HT1080 (cell line): ENCODE measurements around the gene TMEM219. TPM values are rescaled to one million over a fixed set of nuclear protein-coding genes. Genes with fewer than 3 reads are reported as not detected.

ENCODE experiments used
- DNase-seq: peaks from one replicate; pipeline ENCODE4 v3.0.0-alpha.2; 2015; ENCODE audit warnings: low read depth
- total RNA-seq: library from RNA; depleted of rRNA; stranded (reverse); fragments of >200 nt; shearing (Covaris generic); gene quantifications from 2 replicates; pipeline ENCODE4 v1.2.3, GENCODE V29; 2014

TMEM219 gene
- total RNA-seq, 1 experiment from 2014 or later = 38.0 TPM

DNA sequence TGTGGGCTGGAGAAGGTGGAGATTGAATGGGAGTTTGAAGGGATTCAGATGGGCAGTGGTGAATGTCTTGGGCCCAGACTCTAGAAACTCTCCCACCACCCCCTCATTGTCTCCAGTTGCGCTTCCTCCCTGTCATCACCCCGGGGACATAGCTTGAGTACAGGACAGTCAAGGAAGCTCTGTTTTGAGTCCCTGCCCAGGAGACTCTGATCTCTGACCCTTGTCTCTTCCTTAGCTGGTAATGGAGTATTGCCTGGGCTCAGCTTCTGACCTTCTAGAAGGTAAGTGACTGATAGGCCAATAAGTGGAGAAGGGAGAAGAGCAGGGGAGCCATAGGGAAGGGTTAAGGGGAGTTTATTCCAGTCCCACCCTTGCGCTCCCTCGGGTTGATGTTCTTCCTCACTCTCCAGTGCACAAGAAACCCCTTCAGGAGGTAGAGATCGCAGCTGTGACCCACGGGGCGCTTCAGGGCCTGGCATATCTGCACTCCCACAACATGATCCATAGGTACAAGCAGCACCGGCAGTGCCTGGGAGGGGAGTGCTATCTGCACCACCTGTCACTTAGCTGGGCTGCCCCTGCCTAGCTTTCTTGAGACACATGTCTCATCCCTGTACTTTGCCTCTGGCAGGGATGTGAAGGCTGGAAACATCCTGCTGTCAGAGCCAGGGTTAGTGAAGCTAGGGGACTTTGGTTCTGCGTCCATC lies 16.8 kb downstream of the TMEM219 start:
- no peak for DNase-seq

DNA sequence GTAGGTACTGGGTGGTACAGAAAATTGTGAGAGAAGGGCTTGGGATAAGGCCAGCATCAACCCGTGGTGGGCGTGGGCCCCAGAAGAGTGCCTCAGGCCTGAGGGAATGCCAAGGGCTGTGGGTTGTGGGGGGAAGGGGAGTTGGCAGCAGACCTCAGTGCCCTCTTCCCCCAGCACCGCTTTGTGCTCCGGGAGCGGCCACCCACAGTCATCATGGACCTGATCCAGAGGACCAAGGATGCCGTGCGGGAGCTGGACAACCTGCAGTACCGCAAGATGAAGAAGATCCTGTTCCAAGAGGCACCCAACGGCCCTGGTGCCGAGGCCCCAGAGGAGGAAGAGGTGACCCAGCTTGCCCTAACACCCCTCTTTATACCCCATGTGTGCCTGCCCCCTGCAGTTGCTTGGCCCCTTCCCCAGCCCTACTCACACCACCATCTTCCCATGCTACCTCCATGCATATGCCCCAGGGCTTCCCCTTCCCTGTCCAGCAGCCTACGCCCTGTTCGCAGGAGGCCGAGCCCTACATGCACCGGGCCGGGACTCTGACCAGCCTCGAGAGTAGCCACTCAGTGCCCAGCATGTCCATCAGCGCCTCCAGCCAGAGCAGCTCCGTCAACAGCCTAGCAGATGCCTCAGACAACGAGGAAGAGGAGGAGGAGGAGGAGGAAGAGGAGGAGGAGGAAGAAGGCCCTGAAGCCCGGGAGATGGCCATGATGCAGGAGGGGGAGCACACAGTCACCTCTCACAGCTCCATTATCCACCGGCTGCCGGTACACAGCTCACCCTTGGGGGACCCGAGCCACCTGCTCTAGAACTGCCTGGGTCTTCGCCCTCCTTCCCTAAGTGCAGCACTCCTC lies 20.9 kb downstream of the TMEM219 start:
- DNase-seq = no peak

DNA sequence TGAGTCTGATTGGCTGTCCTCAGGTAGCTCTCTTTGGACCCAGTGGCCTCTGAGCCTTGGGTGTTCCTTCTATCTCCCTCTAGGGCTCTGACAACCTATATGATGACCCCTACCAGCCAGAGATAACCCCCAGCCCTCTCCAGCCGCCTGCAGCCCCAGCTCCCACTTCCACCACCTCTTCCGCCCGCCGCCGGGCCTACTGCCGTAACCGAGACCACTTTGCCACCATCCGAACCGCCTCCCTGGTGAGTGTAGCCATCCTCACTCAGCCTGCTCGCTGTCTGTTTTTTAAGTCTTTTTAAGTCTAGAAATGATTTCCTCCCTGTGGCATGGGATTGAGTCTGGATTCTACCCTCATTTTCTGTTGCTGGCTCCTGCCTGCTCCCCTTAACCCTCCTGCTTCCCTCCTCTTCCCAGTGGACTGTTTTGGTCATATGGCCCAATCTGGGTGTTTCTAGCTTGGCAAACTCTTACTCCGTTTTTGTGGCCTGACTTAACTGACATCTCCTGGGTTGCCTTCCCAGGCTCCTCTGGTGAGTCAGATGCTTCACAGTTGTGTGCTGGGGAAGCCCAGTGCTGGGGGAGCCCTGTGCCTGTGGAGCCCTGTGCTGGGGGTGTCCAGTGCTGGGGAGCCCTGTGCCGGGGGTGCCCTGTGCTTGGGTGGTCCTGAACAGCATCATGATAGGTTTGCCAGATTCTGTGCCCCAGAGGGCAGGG lies 21.7 kb downstream of the TMEM219 start:
- no peak for DNase-seq

DNA sequence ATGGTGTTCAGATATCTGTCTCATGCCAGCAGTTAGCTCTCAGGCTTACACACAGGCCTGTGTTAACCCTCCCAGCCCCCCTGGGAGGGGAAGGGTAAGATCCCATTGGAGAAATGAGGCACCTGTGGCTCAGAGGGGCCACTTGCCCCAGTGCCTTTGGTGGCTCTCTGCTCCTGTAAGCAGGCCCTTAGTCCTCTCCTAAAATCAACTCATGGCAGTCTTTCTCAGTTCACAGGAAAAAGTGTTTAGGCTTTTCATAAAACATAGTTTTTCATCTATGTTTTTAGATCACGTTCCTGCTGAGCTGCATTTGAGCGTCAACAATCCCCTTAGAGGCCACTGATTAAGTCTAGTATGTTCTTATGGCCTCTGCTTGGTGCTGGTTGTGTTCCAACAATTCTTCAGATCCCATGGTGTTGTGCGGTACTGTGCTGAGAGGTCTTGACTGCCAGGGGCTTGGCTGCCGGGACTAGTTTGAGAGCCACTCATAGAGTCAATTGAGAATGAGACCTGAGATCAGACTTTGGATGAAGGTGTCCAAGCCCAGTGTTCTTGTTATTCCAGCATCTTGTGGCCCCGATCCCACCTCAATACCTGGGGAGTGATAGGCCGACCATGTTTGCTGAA lies 22.4 kb downstream of the TMEM219 start:
- DNase-seq = no peak

DNA sequence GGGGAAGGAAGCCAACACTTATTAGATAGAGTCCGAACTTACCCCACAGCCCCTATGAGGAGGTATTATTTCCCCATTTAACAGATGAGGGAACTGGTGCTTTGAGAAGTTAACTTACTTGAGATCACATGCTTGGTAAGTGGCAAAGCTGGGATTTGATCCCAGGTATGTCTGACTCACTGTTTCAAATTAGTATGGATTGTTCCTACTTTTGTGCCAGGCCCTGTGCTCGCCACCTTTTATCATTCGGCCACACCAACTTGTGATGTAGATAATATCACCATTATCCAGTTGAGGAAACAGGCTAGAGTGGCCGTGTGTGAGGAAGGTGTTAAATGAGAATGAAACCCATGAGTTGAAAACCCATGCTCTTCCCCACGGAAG lies 22.9 kb downstream of the TMEM219 start:
- DNase-seq = no peak

DNA sequence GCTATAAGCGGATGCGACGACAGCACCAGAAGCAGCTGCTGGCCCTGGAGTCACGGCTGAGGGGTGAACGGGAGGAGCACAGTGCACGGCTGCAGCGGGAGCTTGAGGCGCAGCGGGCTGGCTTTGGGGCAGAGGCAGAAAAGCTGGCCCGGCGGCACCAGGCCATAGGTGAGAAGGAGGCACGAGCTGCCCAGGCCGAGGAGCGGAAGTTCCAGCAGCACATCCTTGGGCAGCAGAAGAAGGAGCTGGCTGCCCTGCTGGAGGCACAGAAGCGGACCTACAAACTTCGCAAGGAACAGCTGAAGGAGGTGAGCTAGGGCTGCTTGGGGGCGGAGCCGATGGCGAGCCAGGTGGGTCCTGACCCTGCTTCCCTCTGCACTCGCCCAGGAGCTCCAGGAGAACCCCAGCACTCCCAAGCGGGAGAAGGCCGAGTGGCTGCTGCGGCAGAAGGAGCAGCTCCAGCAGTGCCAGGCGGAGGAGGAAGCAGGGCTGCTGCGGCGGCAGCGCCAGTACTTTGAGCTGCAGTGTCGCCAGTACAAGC lies 23.5 kb downstream of the TMEM219 start:
- DNase-seq = no peak

DNA sequence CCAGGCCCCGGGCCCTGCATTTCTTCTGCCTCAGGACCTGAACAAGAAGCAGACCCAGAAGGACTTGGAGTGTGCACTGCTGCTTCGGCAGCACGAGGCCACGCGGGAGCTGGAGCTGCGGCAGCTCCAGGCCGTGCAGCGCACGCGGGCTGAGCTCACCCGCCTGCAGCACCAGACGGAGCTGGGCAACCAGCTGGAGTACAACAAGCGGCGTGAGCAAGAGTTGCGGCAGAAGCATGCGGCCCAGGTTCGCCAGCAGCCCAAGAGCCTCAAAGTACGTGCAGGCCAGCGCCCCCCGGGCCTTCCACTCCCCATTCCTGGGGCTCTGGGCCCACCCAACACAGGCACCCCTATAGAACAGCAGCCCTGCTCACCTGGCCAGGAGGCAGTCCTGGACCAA lies 24.4 kb downstream of the TMEM219 start:
- no peak for DNase-seq

DNA sequence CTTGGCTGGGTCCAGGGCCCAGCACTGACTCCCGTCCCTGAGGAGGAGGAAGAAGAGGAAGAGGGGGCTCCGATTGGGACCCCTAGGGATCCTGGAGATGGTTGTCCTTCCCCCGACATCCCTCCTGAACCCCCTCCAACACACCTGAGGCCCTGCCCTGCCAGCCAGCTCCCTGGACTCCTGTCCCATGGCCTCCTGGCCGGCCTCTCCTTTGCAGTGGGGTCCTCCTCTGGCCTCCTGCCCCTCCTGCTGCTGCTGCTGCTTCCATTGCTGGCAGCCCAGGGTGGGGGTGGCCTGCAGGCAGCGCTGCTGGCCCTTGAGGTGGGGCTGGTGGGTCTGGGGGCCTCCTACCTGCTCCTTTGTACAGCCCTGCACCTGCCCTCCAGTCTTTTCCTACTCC lies 25.1 kb downstream of the TMEM219 start:
- DNase-seq = no peak

DNA sequence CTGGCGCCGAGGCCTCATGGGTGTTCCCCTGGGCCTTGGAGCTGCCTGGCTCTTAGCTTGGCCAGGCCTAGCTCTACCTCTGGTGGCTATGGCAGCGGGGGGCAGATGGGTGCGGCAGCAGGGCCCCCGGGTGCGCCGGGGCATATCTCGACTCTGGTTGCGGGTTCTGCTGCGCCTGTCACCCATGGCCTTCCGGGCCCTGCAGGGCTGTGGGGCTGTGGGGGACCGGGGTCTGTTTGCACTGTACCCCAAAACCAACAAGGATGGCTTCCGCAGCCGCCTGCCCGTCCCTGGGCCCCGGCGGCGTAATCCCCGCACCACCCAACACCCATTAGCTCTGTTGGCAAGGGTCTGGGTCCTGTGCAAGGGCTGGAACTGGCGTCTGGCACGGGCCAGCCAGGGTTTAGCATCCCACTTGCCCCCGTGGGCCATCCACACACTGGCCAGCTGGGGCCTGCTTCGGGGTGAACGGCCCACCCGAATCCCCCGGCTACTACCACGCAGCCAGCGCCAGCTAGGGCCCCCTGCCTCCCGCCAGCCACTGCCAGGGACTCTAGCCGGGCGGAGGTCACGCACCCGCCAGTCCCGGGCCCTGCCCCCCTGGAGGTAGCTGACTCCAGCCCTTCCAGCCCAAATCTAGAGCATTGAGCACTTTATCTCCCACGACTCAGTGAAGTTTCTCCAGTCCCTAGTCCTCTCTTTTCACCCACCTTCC lies 25.6 kb downstream of the TMEM219 start:
- no peak for DNase-seq

DNA sequence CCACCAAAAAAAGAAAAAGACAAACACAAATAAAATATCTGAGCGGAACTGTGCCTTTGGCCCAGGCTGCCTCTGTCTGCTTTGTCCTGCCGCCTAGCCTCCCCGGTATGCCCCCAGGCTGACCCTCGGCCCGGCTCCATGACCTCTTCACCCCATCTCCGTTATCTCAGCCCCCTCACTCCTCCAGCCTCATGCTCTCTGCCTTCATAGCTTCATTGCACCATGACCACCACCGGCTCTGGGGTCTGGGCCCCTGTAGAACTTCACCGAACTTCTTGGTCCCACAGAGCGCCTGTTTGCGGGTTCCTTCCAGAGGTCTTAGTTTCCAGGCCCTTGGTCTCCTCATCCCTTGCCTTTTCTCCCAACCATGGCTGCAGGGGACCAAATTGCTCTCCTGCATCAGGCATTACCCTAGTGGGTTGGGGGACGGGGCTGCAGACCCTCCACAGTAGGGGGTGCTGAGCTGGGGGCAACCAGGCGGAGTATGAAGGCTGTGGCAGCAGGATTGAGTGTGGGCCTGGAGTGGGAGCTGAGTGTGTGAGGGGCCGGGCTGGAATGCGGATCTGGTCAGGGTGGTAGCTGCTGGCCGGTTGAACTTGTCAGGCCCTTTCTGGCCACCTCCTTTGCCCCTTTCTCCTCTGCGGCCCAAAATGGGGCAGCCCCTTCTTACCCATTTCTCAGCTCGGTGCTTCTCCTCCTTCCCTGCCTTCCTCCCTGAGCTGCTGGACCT lies 26.6 kb downstream of the TMEM219 start:
- no peak for DNase-seq

DNA sequence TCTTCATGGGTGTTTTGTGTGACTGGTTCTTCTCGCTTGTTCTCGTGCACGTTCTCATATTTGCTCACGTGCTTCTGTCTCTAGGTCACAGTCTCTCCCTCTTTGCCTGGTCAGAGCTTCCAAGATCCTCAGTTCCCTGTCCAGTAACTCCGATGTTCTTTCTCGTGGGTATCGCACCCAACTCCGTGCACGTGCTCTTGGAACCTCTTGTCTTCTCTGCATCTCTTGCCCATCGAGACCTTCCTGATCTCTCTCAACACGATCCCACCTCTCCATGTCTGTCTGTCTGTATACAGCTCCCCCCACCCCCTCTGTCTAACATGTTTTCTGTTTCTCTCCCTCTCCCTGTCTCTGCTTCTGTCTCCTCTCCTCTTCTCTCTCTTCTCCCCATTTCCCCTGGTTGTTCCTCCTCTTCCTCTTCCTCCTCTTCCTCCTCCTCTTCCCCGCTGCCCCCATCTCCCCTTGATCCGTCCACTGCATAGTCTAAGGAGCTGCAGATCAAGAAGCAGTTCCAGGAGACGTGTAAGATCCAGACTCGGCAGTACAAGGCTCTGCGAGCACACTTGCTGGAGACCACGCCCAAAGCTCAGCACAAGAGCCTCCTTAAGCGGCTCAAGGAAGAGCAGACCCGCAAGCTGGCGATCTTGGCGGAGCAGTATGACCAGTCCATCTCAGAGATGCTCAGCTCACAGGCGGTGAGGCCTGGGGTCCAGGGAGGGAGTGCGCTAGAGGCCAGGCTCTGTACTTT lies 27.4 kb downstream of the TMEM219 start:
- DNase-seq = no peak

DNA sequence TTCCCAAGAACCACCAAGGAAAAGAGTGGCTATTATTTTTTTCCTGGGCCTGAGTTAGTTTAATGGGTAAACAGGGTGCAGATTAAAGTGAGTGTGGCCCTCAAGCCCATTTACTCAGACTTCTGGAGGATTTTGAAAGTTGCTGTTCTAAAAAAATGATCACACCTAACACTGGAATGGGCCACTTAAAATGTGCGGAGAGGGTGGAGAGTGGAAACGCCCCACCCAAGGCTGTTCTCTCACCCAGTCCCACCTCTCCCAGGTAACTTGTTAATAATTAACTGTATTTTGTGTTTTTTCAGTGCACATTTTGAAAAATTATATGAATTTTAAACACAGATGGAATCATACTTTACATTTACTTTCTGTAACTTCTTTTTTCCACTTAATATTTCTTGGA lies 28.2 kb downstream of the TMEM219 start:
- DNase-seq = no peak

DNA sequence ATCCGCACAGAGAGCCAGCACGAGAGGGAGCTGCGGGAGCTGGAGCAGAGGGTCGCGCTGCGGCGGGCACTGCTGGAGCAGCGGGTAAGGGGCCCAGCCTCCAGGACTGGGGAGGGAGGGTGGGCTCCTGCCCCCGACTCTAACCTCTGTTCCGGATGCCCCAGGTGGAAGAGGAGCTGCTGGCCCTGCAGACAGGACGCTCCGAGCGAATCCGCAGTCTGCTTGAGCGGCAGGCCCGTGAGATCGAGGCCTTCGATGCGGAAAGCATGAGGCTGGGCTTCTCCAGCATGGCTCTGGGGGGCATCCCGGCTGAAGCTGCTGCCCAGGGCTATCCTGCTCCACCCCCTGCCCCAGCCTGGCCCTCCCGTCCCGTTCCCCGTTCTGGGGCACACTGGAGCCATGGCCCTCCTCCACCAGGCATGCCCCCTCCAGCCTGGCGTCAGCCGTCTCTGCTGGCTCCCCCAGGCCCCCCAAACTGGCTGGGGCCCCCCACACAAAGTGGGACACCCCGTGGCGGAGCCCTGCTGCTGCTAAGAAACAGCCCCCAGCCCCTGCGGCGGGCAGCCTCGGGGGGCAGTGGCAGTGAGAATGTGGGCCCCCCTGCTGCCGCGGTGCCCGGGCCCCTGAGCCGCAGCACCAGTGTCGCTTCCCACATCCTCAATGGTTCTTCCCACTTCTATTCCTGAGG lies 29.1 kb downstream of the TMEM219 start:
- no peak for DNase-seq

DNA sequence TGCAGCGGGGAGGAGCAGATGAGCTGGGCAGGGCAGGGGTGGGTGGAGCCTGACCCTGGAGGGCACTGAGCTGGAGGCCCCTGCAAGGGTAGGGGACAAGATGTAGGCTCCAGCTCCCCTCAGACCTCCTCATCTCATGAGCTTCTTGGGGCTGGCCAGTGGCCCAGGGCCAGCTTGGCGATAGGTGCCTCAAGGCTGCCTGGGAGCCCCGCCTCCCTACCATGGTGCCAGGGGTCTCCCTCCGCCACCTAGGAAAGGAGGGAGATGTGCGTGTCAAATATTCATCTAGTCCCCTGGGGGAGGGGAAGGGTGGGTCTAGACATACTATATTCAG lies 29.7 kb downstream of the TMEM219 start:
- no peak for DNase-seq

DNA sequence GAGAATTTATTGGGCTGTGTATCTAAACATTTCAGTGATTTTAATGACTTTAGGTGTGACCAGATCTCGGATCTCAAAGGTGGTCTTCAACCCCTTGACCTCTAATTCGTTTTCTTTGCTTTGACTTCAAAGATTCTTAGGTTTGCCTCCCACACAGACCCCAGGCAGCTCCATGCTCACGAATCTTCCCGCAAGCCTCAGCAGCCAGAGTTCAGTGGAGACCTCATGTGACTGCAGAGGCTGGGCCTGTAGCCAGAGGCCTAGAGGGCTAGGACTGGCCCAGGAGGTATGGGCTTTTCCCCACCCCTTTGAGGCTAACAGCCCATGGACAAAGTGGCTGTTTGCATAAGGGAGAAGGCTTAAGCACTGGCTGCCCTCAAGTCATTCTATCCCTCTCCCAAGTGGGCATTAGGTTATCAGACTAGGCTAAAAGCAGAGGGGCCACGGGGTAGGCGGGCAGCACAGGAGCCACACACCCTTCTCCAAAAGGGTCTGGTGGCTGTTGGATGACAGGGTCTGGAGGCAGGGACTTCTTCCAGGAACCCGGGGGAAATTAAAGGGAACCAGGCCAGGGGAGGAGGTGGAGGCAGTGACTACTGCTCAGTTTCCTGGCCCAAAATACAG lies 30.6 kb downstream of the TMEM219 start:
- DNase-seq = no peak

DNA sequence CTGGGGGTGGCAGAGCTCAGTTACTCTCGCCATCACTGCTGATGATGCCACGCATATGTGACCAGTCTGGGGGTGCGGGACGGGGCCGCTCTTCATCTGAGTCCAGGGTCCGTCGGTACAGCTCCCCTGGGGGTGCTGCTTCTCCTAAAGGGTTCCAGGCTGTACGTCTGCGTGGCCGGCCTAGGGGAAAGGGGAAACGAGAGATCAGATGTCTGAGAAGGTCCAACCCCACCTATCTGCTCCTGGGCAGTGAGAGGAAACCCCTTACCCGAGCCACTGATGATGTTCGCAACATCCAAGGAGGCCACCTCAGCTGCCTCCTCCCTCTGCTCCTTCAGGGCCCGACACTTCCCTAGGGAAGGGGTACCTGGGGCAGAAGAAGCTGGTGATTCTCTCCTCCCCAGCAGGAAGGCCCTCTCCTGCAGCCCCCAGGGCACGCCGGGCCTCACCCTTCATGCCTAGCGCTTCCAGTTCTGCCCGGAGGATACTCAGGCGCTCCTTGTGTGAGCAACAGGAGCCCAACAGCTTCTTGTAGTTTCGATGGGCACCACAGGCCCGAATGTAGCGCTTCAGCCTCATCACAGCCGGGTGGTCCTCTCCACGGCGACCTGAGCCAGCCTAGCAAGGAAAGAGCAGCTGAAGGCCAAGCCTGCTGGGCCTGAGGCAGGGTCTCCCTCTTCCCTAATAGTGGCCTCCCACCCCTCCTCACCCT lies 31.5 kb downstream of the TMEM219 start:
- no peak for DNase-seq

DNA sequence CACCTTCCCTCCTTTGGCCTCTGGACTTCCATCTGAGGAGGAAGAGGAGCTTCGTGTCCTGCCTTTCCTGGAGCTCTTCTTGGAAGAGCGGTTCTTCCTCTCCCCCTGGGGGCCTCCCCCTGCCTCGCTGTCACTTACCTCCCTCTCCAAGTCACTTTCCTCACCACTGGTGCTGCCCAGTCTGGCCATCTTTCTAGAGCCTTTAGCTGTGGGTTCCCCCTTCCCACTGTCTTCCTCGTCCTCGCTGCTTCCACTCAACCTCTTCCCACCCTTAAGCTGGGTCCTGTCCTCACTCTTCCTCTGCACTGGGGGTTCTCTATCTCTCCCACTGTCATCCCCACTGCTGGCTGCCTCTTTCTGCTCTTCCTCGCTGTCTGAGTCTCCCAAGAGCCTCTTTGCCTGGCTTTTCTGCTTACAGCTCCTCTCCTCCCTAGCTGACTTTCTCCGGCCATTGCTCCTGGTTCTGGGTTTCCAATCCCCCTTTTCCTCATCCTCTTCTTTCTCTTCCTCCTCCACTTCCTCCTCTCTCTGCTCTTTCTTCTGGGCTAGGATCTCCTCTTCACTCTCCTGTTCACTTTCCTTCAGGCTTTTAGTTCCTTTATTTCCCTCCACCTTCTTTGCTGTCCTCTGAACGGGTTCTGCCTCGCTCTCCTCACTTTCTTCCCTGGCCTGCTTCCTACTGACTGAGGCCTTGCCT lies 32.2 kb downstream of the TMEM219 start:
- DNase-seq = no peak
